Stimulated activated CD4-positive, alpha-beta T cell treated with anti-CD3 and anti-CD28 coated beads, Interleukin-1b, Interleukin-23, amount 100 ng/mL, for 4 hours (primary cell): Measurements from ENCODE around the gene CENPP.

Experiments
- DNase-seq, 2 donors: peaks; one replicate each; pipeline ENCODE4 v3.0.0-alpha.2; 2020; ENCODE audit warnings: low read depth in 2 of 2

The CENPP gene

GRCh38 chr9:92507496-92507895 lies 181.7 kb downstream of the CENPP start:
- DNase-seq: no peak

- no peak for DNase-seq
Observed at GRCh38 chr9:92508018-92508820, 182.5 kb downstream of the CENPP start.

GRCh38 chr9:92509050-92509449 lies 183.3 kb downstream of the CENPP start:
- no peak for DNase-seq

GRCh38 chr9:92510747-92511146 lies 185.0 kb downstream of the CENPP start:
- DNase-seq: no peak

- no peak for DNase-seq
Observed at GRCh38 chr9:92512622-92513021, 186.9 kb downstream of the CENPP start.

GRCh38 chr9:92513349-92513748 lies 187.6 kb downstream of the CENPP start:
- no peak for DNase-seq

- DNase-seq: no peak
Observed at GRCh38 chr9:92514635-92515034, 188.9 kb downstream of the CENPP start.

- DNase-seq: no peak
Observed at GRCh38 chr9:92516521-92516920, 190.8 kb downstream of the CENPP start.

- DNase-seq: no peak
Observed at GRCh38 chr9:92517046-92517445, 191.3 kb downstream of the CENPP start.

GRCh38 chr9:92518199-92518598 lies 192.4 kb downstream of the CENPP start:
- no peak for DNase-seq

GRCh38 chr9:92520837-92521236 lies 195.1 kb downstream of the CENPP start:
- no peak for DNase-seq

GRCh38 chr9:92522983-92523970 lies 197.5 kb downstream of the CENPP start:
- no peak for DNase-seq

- DNase-seq: no peak
Observed at GRCh38 chr9:92524881-92525280, 199.1 kb downstream of the CENPP start.

- no peak for DNase-seq
Observed at GRCh38 chr9:92525306-92525705, 199.6 kb downstream of the CENPP start.

- no peak for DNase-seq
Observed at GRCh38 chr9:92527291-92527828, 201.6 kb downstream of the CENPP start.

- DNase-seq: no peak
Observed at GRCh38 chr9:92527832-92528521, 202.2 kb downstream of the CENPP start.

- no peak for DNase-seq
Observed at GRCh38 chr9:92528522-92528849, 202.7 kb downstream of the CENPP start.

- DNase-seq: no peak
Observed at GRCh38 chr9:92529124-92529523, 203.4 kb downstream of the CENPP start.

- no peak for DNase-seq
Observed at GRCh38 chr9:92530893-92531292, 205.1 kb downstream of the CENPP start.

GRCh38 chr9:92534204-92534603 lies 208.5 kb downstream of the CENPP start:
- DNase-seq: no peak

- no peak for DNase-seq
Observed at GRCh38 chr9:92534674-92535073, 208.9 kb downstream of the CENPP start.
